ENCODE measurements around the gene PHAF1.

GRCh38 chr16:67170168-67170948 is 60.6 kb downstream of the PHAF1 start, which contains the start of gene NOL3:
- TF ChIP-seq CTCF (IDR thresholded peaks at IDR 0.05 in 4 of 5, conservative IDR thresholded peaks at IDR 0.05 in 1 of 5) (no peak), POLR2A (IDR thresholded peaks at IDR 0.05) (peak; percentile 81 to 87)

Measured in gastrocnemius medialis (tissue), 4 donors.